DMS53 treated with DMSO at 0.1 percent for 48 hours (cell line): ENCODE data around the gene SERPING1.

ENCODE experiments used
- DNase-seq: peaks from one replicate; lab custom pipeline; 2025; ENCODE audit not compliant: unreplicated experiment; lab: John Stamatoyannopoulos, UW

SERPING1 gene

GRCh38 chr11:57597461-57597915 is at the start of gene SERPING1:
SERPING1 (plus strand) TSS chr11:57597685; CDS start chr11:57598271, 586 bp downstream.
- no peak for DNase-seq

GRCh38 chr11:57547854-57548377 is 49.6 kb upstream of the SERPING1 start:
- no peak for DNase-seq

GRCh38 chr11:57549983-57550382 is 47.5 kb upstream of the SERPING1 start:
- no peak for DNase-seq

- no peak for DNase-seq
Measured at GRCh38 chr11:57551941-57552340, 45.5 kb upstream of the SERPING1 start.

- no peak for DNase-seq
Measured at GRCh38 chr11:57552479-57552878, 45.0 kb upstream of the SERPING1 start.

GRCh38 chr11:57555393-57555792 is 42.1 kb upstream of the SERPING1 start:
- DNase-seq = no peak

- DNase-seq = no peak
Measured at GRCh38 chr11:57556041-57556440, 41.4 kb upstream of the SERPING1 start.

GRCh38 chr11:57560146-57560545 is 37.3 kb upstream of the SERPING1 start:
- DNase-seq = no peak

- no peak for DNase-seq
Measured at GRCh38 chr11:57562596-57562995, 34.9 kb upstream of the SERPING1 start.

- peak; percentile 18 for DNase-seq
Measured at GRCh38 chr11:57566005-57566904, 31.2 kb upstream of the SERPING1 start.

- DNase-seq = no peak
Measured at GRCh38 chr11:57566905-57567514, 30.5 kb upstream of the SERPING1 start.

GRCh38 chr11:57567515-57568329 is 29.8 kb upstream of the SERPING1 start, which contains the start of gene UBE2L6:
UBE2L6 (minus strand) TSS chr11:57567672; CDS start chr11:57567611, 61 bp downstream.
- no peak for DNase-seq

GRCh38 chr11:57568330-57568766 is 29.1 kb upstream of the SERPING1 start:
- no peak for DNase-seq

- no peak for DNase-seq
Measured at GRCh38 chr11:57571606-57572005, 25.9 kb upstream of the SERPING1 start.

- DNase-seq = no peak
Measured at GRCh38 chr11:57574061-57574460, 23.4 kb upstream of the SERPING1 start.

GRCh38 chr11:57584341-57584740 is 13.1 kb upstream of the SERPING1 start:
- no peak for DNase-seq

- no peak for DNase-seq
Measured at GRCh38 chr11:57585301-57585700, 12.2 kb upstream of the SERPING1 start.

- no peak for DNase-seq
Measured at GRCh38 chr11:57586711-57587245, 10.7 kb upstream of the SERPING1 start.

GRCh38 chr11:57588046-57588710 is 9.3 kb upstream of the SERPING1 start:
- DNase-seq = no peak

- DNase-seq = no peak
Measured at GRCh38 chr11:57596266-57596885, 1.1 kb upstream of the SERPING1 start.
